ENCODE data around the gene FOXRED2. TPM values are rescaled to one million over a fixed set of nuclear protein-coding genes. Genes with fewer than 3 reads are reported as not detected.

Gene FOXRED2
- total RNA-seq, 1 experiment from 2014 or later = 220 TPM

DNA sequence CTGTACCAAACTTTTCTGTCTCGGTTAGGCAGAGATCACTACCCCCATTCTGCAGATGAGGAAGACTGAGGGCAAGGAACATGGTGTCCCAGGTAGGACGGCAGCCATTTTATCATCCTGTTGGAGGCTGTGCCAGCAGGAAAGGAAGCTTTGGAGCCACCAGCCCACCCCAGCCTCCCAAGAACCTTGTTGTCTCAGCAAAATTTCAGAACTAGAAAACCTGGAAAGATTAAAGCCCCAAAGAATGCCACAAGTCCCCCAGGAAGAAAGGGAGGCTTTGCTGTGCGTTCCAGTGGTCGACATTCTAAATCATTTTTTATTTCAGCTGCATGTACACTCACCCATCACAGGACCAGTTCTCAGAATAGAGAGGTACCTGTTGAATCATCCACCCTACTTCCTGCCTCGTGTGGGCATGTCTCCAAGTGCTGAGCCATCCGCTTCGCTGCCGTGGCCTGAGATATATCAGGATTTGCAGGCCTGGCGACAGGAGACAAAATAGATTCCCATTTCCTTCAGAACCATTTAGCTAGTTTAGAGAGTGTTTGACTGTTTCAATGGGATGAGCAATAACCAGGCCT, 35.1 kb upstream of the FOXRED2 start:
- no peak overlapping the region for H3K4me3 Mint-ChIP-seq (ENCODE audit: unreplicated experiment)
- BruUV-seq (replicated peaks) = no TSS peak
- ChIA-PET POLR2A (no interaction called here), CTCF (no interaction called here)
- no peaks in the 10 kb centered on the region for H3K9me3 ChIP-seq
- H3K4me3 ChIP-seq (ENCODE audit: low read depth, low read length) = no peak overlapping the region
- no peaks in the 10 kb centered on the region for H3K36me3 ChIP-seq (ENCODE audit: control insufficient read depth, insufficient read depth, low read length)
- H3K4me1 Mint-ChIP-seq (ENCODE audit: low read depth, unreplicated experiment) = peaks cover 10% of the 10 kb centered on the region
- no peak for DNase-seq
- H3K27me3 ChIP-seq (replicated peaks; ENCODE audit: control insufficient read depth, insufficient read depth, low read length) = no peaks in the 10 kb centered on the region
- H3K27ac Mint-ChIP-seq (ENCODE audit: unreplicated experiment) = no peak overlapping the region
- H3K9me3 Mint-ChIP-seq (ENCODE audit: unreplicated experiment) = no peaks in the 10 kb centered on the region
- H3K4me1 ChIP-seq = peaks cover 8% of the 10 kb centered on the region
- no peaks in the 10 kb centered on the region for H3K27me3 Mint-ChIP-seq (ENCODE audit: insufficient read depth, unreplicated experiment)
- TF ChIP-seq, protein P1, sequence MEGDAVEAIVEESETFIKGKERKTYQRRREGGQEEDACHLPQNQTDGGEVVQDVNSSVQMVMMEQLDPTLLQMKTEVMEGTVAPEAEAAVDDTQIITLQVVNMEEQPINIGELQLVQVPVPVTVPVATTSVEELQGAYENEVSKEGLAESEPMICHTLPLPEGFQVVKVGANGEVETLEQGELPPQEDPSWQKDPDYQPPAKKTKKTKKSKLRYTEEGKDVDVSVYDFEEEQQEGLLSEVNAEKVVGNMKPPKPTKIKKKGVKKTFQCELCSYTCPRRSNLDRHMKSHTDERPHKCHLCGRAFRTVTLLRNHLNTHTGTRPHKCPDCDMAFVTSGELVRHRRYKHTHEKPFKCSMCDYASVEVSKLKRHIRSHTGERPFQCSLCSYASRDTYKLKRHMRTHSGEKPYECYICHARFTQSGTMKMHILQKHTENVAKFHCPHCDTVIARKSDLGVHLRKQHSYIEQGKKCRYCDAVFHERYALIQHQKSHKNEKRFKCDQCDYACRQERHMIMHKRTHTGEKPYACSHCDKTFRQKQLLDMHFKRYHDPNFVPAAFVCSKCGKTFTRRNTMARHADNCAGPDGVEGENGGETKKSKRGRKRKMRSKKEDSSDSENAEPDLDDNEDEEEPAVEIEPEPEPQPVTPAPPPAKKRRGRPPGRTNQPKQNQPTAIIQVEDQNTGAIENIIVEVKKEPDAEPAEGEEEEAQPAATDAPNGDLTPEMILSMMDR (IDR thresholded peaks at IDR 0.05; ENCODE audit: insufficient read depth in 1 of 2, low read depth in 1 of 2, low read length in 1 of 2, severe bottlenecking in 1 of 2, unreplicated experiment in 1 of 2) = no peak
- intact Hi-C loops (cut with micrococcal nuclease; ENCODE audit: unreplicated experiment) = no loop called here
- no peaks in the 10 kb centered on the region for H3K36me3 Mint-ChIP-seq (ENCODE audit: insufficient read depth, unreplicated experiment)

DNA sequence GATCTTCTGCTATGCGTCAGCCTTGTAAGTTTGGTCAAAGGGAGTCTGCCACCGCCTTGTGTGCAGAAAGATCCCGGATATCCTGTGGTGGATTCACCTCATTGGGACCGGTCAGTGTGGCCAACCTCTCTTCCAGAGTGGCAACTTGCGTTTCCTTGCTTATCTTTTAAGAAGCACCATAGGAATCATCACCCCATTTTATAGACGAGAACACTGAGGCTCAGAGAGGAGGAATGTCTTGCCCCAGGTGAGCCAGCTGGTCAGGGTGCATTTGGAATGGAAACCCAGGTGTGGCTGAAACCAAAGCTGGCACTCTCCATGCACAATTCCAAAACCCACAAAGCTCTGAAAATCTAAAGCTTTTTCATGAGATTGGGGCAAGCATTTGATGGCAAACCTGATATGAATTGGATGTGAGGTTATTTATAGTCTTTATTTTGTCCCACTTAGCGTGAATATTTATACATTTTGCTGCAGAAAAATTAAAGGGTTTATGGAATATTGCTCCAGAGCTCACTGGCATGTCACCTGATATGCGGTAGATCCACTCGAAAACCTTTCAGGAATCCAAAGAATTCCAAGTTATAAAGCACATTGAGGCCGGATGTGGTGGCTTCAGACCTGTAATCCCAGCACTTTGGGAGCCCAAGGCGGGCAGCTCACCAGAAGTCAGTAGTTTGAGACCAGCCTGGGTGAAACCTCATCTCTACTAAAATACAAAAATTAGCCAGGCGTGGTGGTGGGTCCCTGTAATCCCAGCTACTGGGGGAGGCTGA, 34.2 kb upstream of the FOXRED2 start:
- intact Hi-C loops (cut with micrococcal nuclease; ENCODE audit: unreplicated experiment) = no loop called here
- TF ChIP-seq, protein P1 (IDR thresholded peaks at IDR 0.05; ENCODE audit: insufficient read depth in 1 of 2, low read depth in 1 of 2, low read length in 1 of 2, severe bottlenecking in 1 of 2, unreplicated experiment in 1 of 2) = no peak
- Histone ChIP-seq H3K4me1 (peaks cover 8% of the 10 kb centered on the region), H3K27me3 (replicated peaks; ENCODE audit: control insufficient read depth, insufficient read depth, low read length) (no peaks in the 10 kb centered on the region), H3K9me3 (no peaks in the 10 kb centered on the region), H3K36me3 (ENCODE audit: control insufficient read depth, insufficient read depth, low read length) (no peaks in the 10 kb centered on the region), H3K4me3 (ENCODE audit: low read depth, low read length) (no peak overlapping the region)
- Mint-ChIP-seq H3K36me3 (ENCODE audit: insufficient read depth, unreplicated experiment) (no peaks in the 10 kb centered on the region), H3K27me3 (ENCODE audit: insufficient read depth, unreplicated experiment) (no peaks in the 10 kb centered on the region), H3K9me3 (ENCODE audit: unreplicated experiment) (no peaks in the 10 kb centered on the region), H3K4me3 (ENCODE audit: unreplicated experiment) (no peak overlapping the region), H3K4me1 (ENCODE audit: low read depth, unreplicated experiment) (peaks cover 2% of the 10 kb centered on the region), H3K27ac (ENCODE audit: unreplicated experiment) (no peak overlapping the region)
- POLR2A ChIA-PET = interaction anchor here (0.5 to 0.7 kb wide), 2 partner anchors 12 to 58 kb away, joined by 4 to 10 read pairs; partner anchors contain the start of gene EIF3D
- DNase-seq = peak in 1 of 2 experiments; percentile 10
- BruUV-seq (replicated peaks) = no TSS peak
- CTCF ChIA-PET = interaction anchor here (1.0 kb wide), 1 partner anchor 315 kb away, joined by 3 read pairs; no protein-coding TSS in a partner anchor

DNA sequence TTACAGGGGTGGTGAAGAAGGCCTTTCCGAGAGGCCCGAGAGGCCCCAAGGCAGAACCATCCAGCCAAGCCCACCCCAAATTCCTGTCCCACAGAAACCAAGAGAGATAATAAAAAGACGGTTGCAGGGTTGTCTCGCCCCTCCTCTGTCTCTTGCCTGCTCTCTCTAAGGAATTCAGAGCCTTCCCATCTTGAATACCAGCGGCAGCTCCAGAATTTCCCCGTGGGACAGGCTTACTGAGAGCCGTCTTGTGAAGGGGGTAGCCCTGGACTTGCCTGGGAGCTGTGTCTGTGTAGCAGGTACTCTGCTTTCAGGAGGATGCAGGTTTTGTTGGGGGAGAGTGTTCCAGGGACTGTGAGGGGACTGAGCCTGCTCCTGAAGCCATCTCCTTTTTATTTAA, 31.7 kb upstream of the FOXRED2 start:
- Mint-ChIP-seq H3K27me3 (ENCODE audit: insufficient read depth, unreplicated experiment) (no peaks in the 10 kb centered on the region), H3K4me3 (ENCODE audit: unreplicated experiment) (no peak overlapping the region), H3K36me3 (ENCODE audit: insufficient read depth, unreplicated experiment) (no peaks in the 10 kb centered on the region), H3K27ac (ENCODE audit: unreplicated experiment) (no peak overlapping the region), H3K9me3 (ENCODE audit: unreplicated experiment) (no peaks in the 10 kb centered on the region), H3K4me1 (ENCODE audit: low read depth, unreplicated experiment) (no peaks in the 10 kb centered on the region)
- BruUV-seq (replicated peaks) = no TSS peak
- H3K9me3 ChIP-seq = no peaks in the 10 kb centered on the region; the same call in 1 of the 2 replicates
- intact Hi-C loops (cut with micrococcal nuclease; ENCODE audit: unreplicated experiment) = no loop called here
- no peak overlapping the region for H3K4me3 ChIP-seq (ENCODE audit: low read depth, low read length)
- TF ChIP-seq, protein P1 (IDR thresholded peaks at IDR 0.05; ENCODE audit: insufficient read depth in 1 of 2, low read depth in 1 of 2, low read length in 1 of 2, severe bottlenecking in 1 of 2, unreplicated experiment in 1 of 2) = no peak
- no peaks in the 10 kb centered on the region for H3K36me3 ChIP-seq (ENCODE audit: control insufficient read depth, insufficient read depth, low read length)
- H3K27me3 ChIP-seq (replicated peaks; ENCODE audit: control insufficient read depth, insufficient read depth, low read length) = no peaks in the 10 kb centered on the region
- CTCF ChIA-PET = no interaction called here
- peaks cover 8% of the 10 kb centered on the region for H3K4me1 ChIP-seq
- DNase-seq = no peak
- POLR2A ChIA-PET = no interaction called here

Data from Caco-2 (cell line).